HepG2 (cell line): ENCODE results near the gene UBR1. TPM values are rescaled to one million over a fixed set of nuclear protein-coding genes. Genes with fewer than 3 reads are reported as not detected.
A peak's percentile ranks its signal among the peaks of the same experiment; 100 is the strongest.

Experiments used
- AGO2 ChIP-seq: fragments of 200-400 bp; formaldehyde crosslinking; optimal IDR thresholded peaks from 2 replicates; pipeline ENCODE3; 2017; ENCODE audit warnings: mild to moderate bottlenecking, low read depth, low read length, moderate library complexity
- AKAP8 ChIP-seq: sonication (generic); formaldehyde crosslinking; IDR thresholded peaks from 2 replicates; pipeline ENCODE4 v1.5.1; 2020; ENCODE audit warnings: mild to moderate bottlenecking, missing genetic modification reagents
- ATRX ChIP-seq: sonication (generic); formaldehyde crosslinking; IDR thresholded peaks from 2 replicates; pipeline ENCODE4 v1.4.0; 2020; ENCODE audit warnings: missing genetic modification reagents, borderline replicate concordance
- ETV6 ChIP-seq: sonication (generic); formaldehyde crosslinking; conservative IDR thresholded peaks from 2 replicates; pipeline ENCODE4 v1.4.0; 2020; ENCODE audit warnings: missing genetic modification reagents
- GMEB2 ChIP-seq: IDR thresholded peaks from 2 replicates; pipeline ENCODE4 v1.6.1; 2016; ENCODE audit warnings: missing biosample characterization, missing genetic modification reagents, low read depth
- JUND ChIP-seq: sonication (generic); formaldehyde crosslinking; IDR thresholded peaks from 2 replicates; pipeline ENCODE4 v1.8.0; 2022; ENCODE audit warnings: mild to moderate bottlenecking, missing genetic modification reagents
- KDM4B ChIP-seq: sonication (generic); formaldehyde crosslinking; IDR thresholded peaks from 2 replicates; pipeline ENCODE4 v1.4.0; 2020; ENCODE audit warnings: missing genetic modification reagents
- PAWR ChIP-seq: sonication (generic); formaldehyde crosslinking; IDR thresholded peaks from 2 replicates; pipeline ENCODE4 v1.4.0; 2020; ENCODE audit warnings: missing genetic modification reagents, mild to moderate bottlenecking, borderline replicate concordance
- PBX2 ChIP-seq: IDR thresholded peaks from 2 replicates; pipeline ENCODE4 v1.6.1; 2016; ENCODE audit warnings: control low read depth
- PRDM15 ChIP-seq: sonication (generic); formaldehyde crosslinking; IDR thresholded peaks from 2 replicates; pipeline ENCODE4 v1.4.0; 2020; ENCODE audit warnings: missing genetic modification reagents
- RBM22 ChIP-seq: fragments of 200-400 bp; formaldehyde crosslinking; optimal IDR thresholded peaks from 2 replicates; pipeline ENCODE3; 2017; ENCODE audit warnings: mild to moderate bottlenecking, low read length, moderate library complexity
- RORA ChIP-seq: sonication (generic); formaldehyde crosslinking; IDR thresholded peaks from 2 replicates; pipeline ENCODE4 v1.5.0; 2020; ENCODE audit warnings: mild to moderate bottlenecking, missing genetic modification reagents, moderate library complexity
- SNAPC2 ChIP-seq: sonication (generic); formaldehyde crosslinking; IDR thresholded peaks from 2 replicates; pipeline ENCODE4 v1.8.1; 2022; ENCODE audit warnings: mild to moderate bottlenecking, missing genetic modification reagents
- TMF1 ChIP-seq: sonication (generic); formaldehyde crosslinking; IDR thresholded peaks from 2 replicates; pipeline ENCODE4 v1.8.1; 2022; ENCODE audit warnings: low read depth, missing genetic modification reagents
- ZBTB39 ChIP-seq: sonication (generic); formaldehyde crosslinking; IDR thresholded peaks from 2 replicates; pipeline ENCODE4 v1.5.0; 2020; ENCODE audit warnings: missing genetic modification reagents
- ZC3H4 ChIP-seq: sonication (generic); formaldehyde crosslinking; IDR thresholded peaks from 2 replicates; pipeline ENCODE4 v1.4.0; 2020; ENCODE audit warnings: missing genetic modification reagents, borderline replicate concordance
- ZFP36L1 ChIP-seq: sonication (generic); formaldehyde crosslinking; IDR thresholded peaks from 2 replicates; pipeline ENCODE4 v1.8.0; 2022; ENCODE audit warnings: mild to moderate bottlenecking, missing genetic modification reagents, moderate library complexity
- ZNF441 ChIP-seq: sonication (generic); formaldehyde crosslinking; IDR thresholded peaks from 2 replicates; pipeline ENCODE4 v1.7.0; 2021; ENCODE audit warnings: missing genetic modification reagents, borderline replicate concordance
- ZNF576 ChIP-seq: sonication (generic); formaldehyde crosslinking; IDR thresholded peaks from 2 replicates; pipeline ENCODE4 v1.4.0; 2020; ENCODE audit warnings: mild to moderate bottlenecking, missing genetic modification reagents
- ZNF614 ChIP-seq: IDR thresholded peaks from 2 replicates; pipeline ENCODE4 v1.6.1; 2018; ENCODE audit warnings: missing biosample characterization, missing genetic modification reagents, inconsistent platforms, borderline replicate concordance
- ZNF746 ChIP-seq: sonication (generic); formaldehyde crosslinking; IDR thresholded peaks from 2 replicates; pipeline ENCODE4 v1.8.0; 2022; ENCODE audit warnings: mild to moderate bottlenecking, missing genetic modification reagents
- ZNF781 ChIP-seq: sonication (generic); formaldehyde crosslinking; IDR thresholded peaks from 2 replicates; pipeline ENCODE4 v1.5.1; 2020; ENCODE audit warnings: borderline replicate concordance, mild to moderate bottlenecking, missing genetic modification reagents; ENCODE audit errors: not compliant biosample characterization
- polyA plus RNA-seq, 8 experiments: library from polyadenylated mRNA; depleted of rRNA in 3 of 8; stranded (reverse) in 7 of 8; unstranded in 1 of 8; fragments of >200 nt; fragmentation: Illumina TruSeq in 4 of 8; extraction: Trizol in 4 of 8; gene quantifications; 2 replicates each; pipeline versions ENCODE4 v1.2.1 to v1.2.3, GENCODE V29; 2011 to 2016; ENCODE audit warnings: low read depth in 4 of 8, missing spikeins in 1 of 8, mixed read lengths in 1 of 8; ENCODE audit not compliant: insufficient read depth in 1 of 8
- total RNA-seq, 5 experiments: library from RNA; depleted of rRNA; stranded (reverse); fragments of >200 nt; fragmentation: Illumina TruSeq; extraction: Trizol; gene quantifications; 2 replicates each; pipeline ENCODE4 v1.2.3, GENCODE V29; 2016; ENCODE audit warnings: low read depth in 1 of 5

UBR1 gene
- total and polyA plus RNA-seq, 2 of the 13 experiments (the other 11 are each of a cell fraction or from before 2014, with no cell fraction given): 6.4 to 18.0 TPM

- TF ChIP-seq RBM22 (no peak), AKAP8 (CRISPR knock-in tag) (no peak), KDM4B (CRISPR knock-in tag) (peak; percentile 87), GMEB2 (CRISPR knock-in tag) (peak; percentile 76), ATRX (CRISPR knock-in tag) (no peak), AGO2 (no peak), SNAPC2 (no peak), ZNF614 (0 out of 2 replicates have a peak, but pooled peaks have one; percentile 15), PAWR (CRISPR knock-in tag) (no peak), PRDM15 (CRISPR knock-in tag) (no peak), ZFP36L1 (CRISPR knock-in tag) (no peak), ZC3H4 (no peak), JUND (CRISPR knock-in tag) (no peak), ZBTB39 (no peak), ZNF746 (CRISPR knock-in tag) (no peak), ZNF576 (CRISPR knock-in tag) (no peak), TMF1 (no peak), ZNF781 (CRISPR knock-in tag) (no peak), PBX2 (CRISPR knock-in tag) (no peak), ZNF441 (CRISPR knock-in tag) (no peak), ETV6 (CRISPR knock-in tag) (peak; percentile 99), RORA (CRISPR knock-in tag) (no peak)
Measured at GRCh38 chr15:43105778-43106485, at the start of gene UBR1 (continued).
